Right lobe of liver (tissue), 6 donors: ENCODE data around the gene GRM8. TPM values are rescaled to one million over a fixed set of nuclear protein-coding genes. Genes with fewer than 3 reads are reported as not detected.

Source experiments
- ATAC-seq, 4 donors: fragments of 200-7000 bp; cut with Tn5 transposase; one replicate each; pipeline ENCODE4 v1.9.1; 2020; ENCODE audit warnings: mild to moderate bottlenecking in 4 of 4, moderate library complexity in 4 of 4
- DNase-seq, 3 donors: peaks; one replicate each; pipeline ENCODE4 v3.0.0-alpha.2; 2020
- H3K27ac ChIP-seq, 3 donors: fragments of 200-600 bp; one replicate each; pipeline ENCODE4 v1.8.0; 2022
- H3K27me3 ChIP-seq, 2 donors: fragments of 200-600 bp; one replicate each; pipeline ENCODE4 v1.8.0; 2022
- H3K36me3 ChIP-seq, 4 donors: fragments of 200-600 bp; sonication (generic) in 1 of 4; one replicate each; pipeline versions ENCODE4 v1.5.1 to v1.8.0; 2017 to 2022; ENCODE audit warnings: control low read depth in 1 of 4
- H3K4me1 ChIP-seq, 4 donors: fragments of 200-600 bp; sonication (generic) in 1 of 4; one replicate each; pipeline versions ENCODE4 v1.5.1 to v1.8.0; 2017 to 2022; ENCODE audit warnings: control low read depth in 1 of 4
- H3K4me3 ChIP-seq, 3 donors: fragments of 200-600 bp; one replicate each; pipeline ENCODE4 v1.8.0; 2022
- H3K9me3 ChIP-seq, 4 donors: fragments of 200-600 bp; sonication (generic) in 1 of 4; one replicate each; pipeline versions ENCODE4 v1.5.1 to v1.8.0; 2017 to 2022; ENCODE audit warnings: control low read depth in 1 of 4
- CTCF ChIP-seq, 4 donors: fragments of 200-600 bp in 3 of 4; fragments of 450-650 bp in 1 of 4; IDR thresholded peaks; one replicate each; pipeline versions ENCODE4 v1.5.1 to v1.8.0; 2016 to 2022; ENCODE audit warnings: antibody characterized with exemption in 4 of 4, mild to moderate bottlenecking in 2 of 4
- POLR2A ChIP-seq: fragments of 450-650 bp; IDR thresholded peaks from one replicate; pipeline ENCODE4 v1.6.1; 2017; ENCODE audit warnings: antibody characterized with exemption, mild to moderate bottlenecking
- WGBS: methylation state at CpG from one replicate; pipeline ENCODE4 v1.1.6; 2018; ENCODE audit warnings: low coverage, low lambda C conversion rate; ENCODE audit not compliant: insufficient coverage; ENCODE audit errors: missing lambda C conversion rate; 5-methylcytosine and 5-hydroxymethylcytosine counted together
- intact Hi-C, 2 donors: fragments of 100-400 bp; cut with DNase I; formaldehyde crosslinking; loops; one replicate each; pipeline versions ENCODE4 v1.11.2 to v1.14.1; 2022
- total RNA-seq, 6 experiments: library from RNA; depleted of rRNA in 2 of 6; stranded (reverse); fragments of >200 nt in 2 of 6; fragmentation: NEBNext Ultra II Directional in 3 of 6; extraction: Animal tissue kit (Norgen Biotek cat#: 25700) in 3 of 6; gene quantifications; one replicate each; pipeline versions ENCODE4 v1.1.0 to v1.2.4, GENCODE V29; 2016 to 2023
- donor health status: DM: no; HTN: yes; CAD: no.
- donor health status: DM: no; HTN: no; CAD: no.
- donor health status: DM: no; HTN: no; CAD: no.
- donor health status: DM: no; HTN: yes; CAD: no.
- donor health status: DM: no; HTN: yes; CAD: no.

Gene GRM8
- total RNA-seq, 6 experiments from 2014 or later, result 0.12 to 8.4 (median 2.7) TPM

GRCh38 chr7:126541406-126541805 is 711.3 kb downstream of the GRM8 start:
- Histone ChIP-seq H3K36me3 (no peaks in the 10 kb centered on the region), H3K27me3 (no peaks in the 10 kb centered on the region), H3K27ac (no peak overlapping the region), H3K4me1 (no peaks in the 10 kb centered on the region), H3K9me3 (no peaks in the 10 kb centered on the region), H3K4me3 (no peak overlapping the region)
- intact Hi-C loops, result no loop called here
- TF ChIP-seq POLR2A, result no peak
- TF ChIP-seq CTCF (IDR thresholded peaks at IDR 0.05), result no peak
- 66% methylated on average over 5 of the region's 5 CpGs for WGBS
- ATAC-seq (no peak), DNase-seq (no peak)

GRCh38 chr7:126535176-126535575 is 717.6 kb downstream of the GRM8 start:
- no peak overlapping the region for H3K27ac ChIP-seq
- H3K4me3 ChIP-seq, result no peak overlapping the region
- H3K36me3 ChIP-seq, result no peaks in the 10 kb centered on the region
- intact Hi-C loops, result no loop called here
- ATAC-seq (no peak), DNase-seq (no peak)
- H3K4me1 ChIP-seq, result no peaks in the 10 kb centered on the region
- no peaks in the 10 kb centered on the region for H3K27me3 ChIP-seq
- 41% methylated on average over 5 of the region's 5 CpGs for WGBS
- no peak for TF ChIP-seq CTCF (IDR thresholded peaks at IDR 0.05)
- no peak for TF ChIP-seq POLR2A
- H3K9me3 ChIP-seq, result no peaks in the 10 kb centered on the region

GRCh38 chr7:126533715-126534114 is 719.0 kb downstream of the GRM8 start:
- H3K36me3 ChIP-seq, result no peaks in the 10 kb centered on the region
- ATAC-seq (no peak), DNase-seq (no peak)
- no peak overlapping the region for H3K27ac ChIP-seq
- TF ChIP-seq POLR2A (no peak), CTCF (IDR thresholded peaks at IDR 0.05) (no peak)
- no peaks in the 10 kb centered on the region for H3K4me1 ChIP-seq
- no peaks in the 10 kb centered on the region for H3K27me3 ChIP-seq
- H3K9me3 ChIP-seq, result no peaks in the 10 kb centered on the region
- intact Hi-C loops, result no loop called here
- 62% methylated on average over 6 of the region's 7 CpGs for WGBS
- no peak overlapping the region for H3K4me3 ChIP-seq

DNA sequence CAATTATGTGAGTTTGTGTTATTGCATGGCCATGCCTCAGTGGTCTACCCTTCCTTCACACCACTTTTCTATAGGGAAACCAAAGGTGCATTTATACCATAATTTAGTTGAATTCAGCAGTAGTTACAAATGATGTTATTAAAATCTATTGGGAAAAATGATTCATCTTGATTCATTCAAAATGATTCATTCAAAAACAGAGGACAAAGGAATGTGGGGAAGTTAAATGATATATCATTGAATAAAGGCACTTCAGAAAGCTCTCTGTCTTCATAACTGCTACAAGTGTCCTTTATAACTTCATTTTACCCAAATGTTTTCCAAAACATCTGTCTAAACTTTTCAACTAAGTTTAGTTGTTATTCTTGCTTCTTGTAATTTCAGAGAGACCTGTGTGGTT is 722.9 kb downstream of the GRM8 start:
- ATAC-seq (no peak), DNase-seq (no peak)
- no peak for TF ChIP-seq POLR2A
- no peak for TF ChIP-seq CTCF (IDR thresholded peaks at IDR 0.05)
- H3K4me3 ChIP-seq, result no peak overlapping the region
- H3K4me1 ChIP-seq, result no peaks in the 10 kb centered on the region
- no peaks in the 10 kb centered on the region for H3K27me3 ChIP-seq
- no peaks in the 10 kb centered on the region for H3K36me3 ChIP-seq
- no peaks in the 10 kb centered on the region for H3K9me3 ChIP-seq
- intact Hi-C loops, result no loop called here
- H3K27ac ChIP-seq, result no peak overlapping the region

DNA sequence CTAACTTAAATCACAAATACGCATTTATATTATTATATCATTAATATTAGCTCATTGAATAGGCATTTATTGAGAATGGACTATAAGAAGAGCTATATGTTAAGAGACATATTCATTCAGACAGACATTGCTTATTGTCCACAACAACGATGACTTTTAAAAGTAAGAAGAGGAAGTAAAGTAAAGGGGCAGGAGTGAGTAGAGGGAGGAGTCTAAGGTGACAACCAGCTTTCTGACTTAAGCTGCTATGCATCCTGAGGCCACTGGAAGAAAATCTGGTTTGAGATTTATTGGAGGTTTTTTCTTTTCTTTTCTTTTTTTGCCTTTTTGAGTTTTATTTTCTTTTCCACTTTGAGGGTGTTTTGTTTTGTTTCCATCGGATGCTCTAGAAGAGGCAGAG is 723.5 kb downstream of the GRM8 start:
- Histone ChIP-seq H3K9me3 (no peaks in the 10 kb centered on the region), H3K27ac (no peak overlapping the region), H3K4me1 (no peaks in the 10 kb centered on the region), H3K36me3 (no peaks in the 10 kb centered on the region), H3K4me3 (no peak overlapping the region), H3K27me3 (no peaks in the 10 kb centered on the region)
- ATAC-seq (no peak), DNase-seq (no peak)
- intact Hi-C loops, result no loop called here
- 52% methylated on average over 3 of the region's 3 CpGs for WGBS
- TF ChIP-seq CTCF (IDR thresholded peaks at IDR 0.05) (no peak), POLR2A (no peak)
